Measurements from ENCODE around the gene SIRT3.
A peak's percentile ranks its signal among the peaks of the same experiment; 100 is the strongest.
"Not testable (repeated sequence)": the region's sequence is repeated elsewhere in the genome, so short reads cannot be mapped to it uniquely, and the experiment has no call there.

SIRT3 gene

DNA sequence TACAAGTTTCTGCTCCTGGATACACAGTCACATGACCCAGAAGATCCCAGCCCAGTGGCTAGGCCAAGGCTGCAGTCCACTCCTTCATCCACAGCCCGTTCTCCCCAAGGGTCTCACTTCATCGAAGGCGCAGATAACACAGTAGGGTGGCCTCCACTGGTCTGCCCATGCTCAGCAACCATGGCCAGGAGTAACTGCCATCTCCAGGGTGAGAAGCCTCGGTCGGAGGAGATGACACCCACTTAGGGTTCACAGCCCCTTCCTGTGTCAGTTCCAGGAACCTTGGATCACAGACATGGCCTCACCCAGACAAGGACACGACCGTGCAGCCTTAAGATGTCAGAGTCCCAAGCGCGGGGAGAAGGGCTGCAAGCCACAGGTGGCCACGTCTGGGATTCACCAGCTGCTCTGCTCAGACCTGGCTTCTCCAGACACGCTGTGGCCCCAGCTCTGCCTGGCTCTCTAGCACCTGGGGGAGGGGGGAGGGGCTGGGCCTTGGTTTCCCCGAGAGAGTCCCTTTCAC is 31.5 kb downstream of the SIRT3 start:
- DNase-seq (ENCODE audit: low read depth in 2 of 2, low spot score in 1 of 2): no peak

DNA sequence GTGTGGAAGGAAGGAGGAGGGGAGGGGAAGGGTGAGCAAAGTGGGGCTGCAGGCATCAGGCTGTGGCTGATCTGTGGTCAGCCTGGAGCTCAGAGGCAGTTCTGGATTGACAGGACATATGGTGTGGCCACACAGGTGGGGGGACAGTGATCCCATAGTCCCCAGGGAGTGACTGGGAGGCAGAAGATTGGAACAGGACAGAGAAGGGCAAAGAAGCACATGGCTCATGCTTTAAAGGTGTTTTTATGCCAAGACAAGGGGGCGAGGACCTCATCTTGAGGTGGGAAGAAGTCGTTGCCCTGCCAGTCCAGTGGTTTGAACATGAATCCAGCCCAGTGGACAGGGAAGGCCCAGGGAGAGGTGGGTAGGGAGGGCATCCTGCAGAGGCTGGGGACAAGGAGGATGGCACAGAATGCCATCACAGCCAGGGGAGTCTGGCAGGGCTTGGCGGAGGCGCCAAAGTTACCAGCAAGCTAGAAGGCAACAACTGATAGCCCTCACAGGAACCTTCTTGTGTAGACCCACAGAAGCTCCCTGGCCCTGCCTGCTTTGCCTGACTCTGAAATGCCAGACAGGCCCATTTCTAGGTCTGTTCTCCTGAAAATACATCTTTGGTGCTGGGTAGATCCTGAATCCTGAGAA is 32.1 kb downstream of the SIRT3 start:
- DNase-seq (ENCODE audit: low read depth in 2 of 2, low spot score in 1 of 2): no peak

GRCh38 chr11:203056-203944 is 32.8 kb downstream of the SIRT3 start:
- DNase-seq (ENCODE audit: low read depth in 2 of 2, low spot score in 1 of 2): no peak

DNA sequence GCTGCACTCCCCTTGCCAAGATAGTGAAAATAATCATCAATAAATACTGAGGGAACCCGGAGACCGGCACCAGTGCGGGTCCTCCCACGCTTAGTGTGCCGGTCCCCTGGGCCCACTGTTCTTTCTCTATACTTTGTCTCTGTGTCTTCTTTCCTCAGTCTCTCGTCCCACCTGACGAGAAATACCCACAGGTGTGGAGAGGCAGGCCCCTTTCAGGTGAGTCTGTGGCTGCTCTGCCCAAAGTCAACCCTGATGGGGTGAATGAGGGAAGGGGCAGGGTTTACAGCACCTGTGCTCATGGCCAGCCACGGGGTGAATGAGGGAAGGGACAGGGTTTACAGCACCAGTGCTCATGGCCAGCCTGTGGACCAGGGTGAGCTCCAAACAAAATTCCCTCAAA is 33.7 kb downstream of the SIRT3 start:
- DNase-seq (ENCODE audit: low read depth in 2 of 2, low spot score in 1 of 2): no peak

DNA sequence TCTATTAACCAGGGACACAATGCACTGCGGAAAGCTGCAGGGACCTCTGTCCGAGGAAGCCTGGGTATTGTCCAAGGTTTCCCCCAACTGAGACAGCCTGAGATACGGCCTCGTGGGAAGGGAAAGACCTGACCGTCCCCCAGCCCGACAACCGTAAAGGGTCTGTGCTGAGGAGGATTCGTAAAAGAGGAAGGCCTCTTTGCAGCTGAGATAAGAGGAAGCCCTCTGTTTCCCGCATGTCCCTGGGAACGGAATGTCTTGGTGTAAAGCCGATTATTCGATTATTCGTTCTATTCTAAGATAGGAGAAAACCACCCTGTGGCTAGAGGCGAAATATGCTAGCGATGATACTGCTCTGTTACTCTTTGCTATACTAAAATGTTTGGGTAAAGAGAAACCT is 34.2 kb downstream of the SIRT3 start:
- no peak for DNase-seq (ENCODE audit: low read depth in 2 of 2, low spot score in 1 of 2)

DNA sequence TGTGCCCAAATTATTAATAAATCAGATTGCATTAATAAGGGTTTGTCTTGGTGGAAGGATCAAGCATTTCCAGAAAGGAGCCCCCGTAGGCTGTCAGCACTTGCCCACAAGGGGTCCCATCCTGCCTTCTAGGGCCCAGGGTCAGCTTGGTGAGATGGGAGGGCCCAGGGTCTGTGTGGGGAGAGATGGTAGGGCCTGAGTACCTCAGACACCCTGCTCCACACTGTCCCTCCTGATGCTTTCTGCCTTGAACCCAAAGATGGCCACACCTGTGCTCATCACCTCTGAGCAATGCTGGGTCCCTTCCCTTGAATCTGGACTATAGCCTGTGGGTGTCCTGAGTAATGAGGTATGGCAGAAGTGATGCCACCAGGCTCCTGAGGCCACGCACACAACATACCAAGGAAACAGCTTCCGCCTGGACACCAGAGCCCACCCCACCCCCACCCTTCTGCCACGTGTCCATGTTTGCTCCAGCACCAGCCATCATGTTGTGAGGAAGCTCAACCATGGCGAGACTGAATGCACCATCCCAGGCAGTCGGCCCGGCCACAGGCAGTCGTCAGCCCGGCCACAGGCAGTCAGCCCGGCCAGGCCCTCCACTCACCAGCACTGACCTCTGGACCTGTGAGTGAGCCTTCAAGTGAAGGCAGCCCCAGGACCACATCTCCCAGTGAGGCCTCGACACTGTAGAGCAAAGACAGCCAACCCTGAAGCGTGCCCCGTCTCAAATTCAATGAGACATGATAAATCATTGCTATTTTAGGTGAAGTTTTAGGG is 35.7 kb downstream of the SIRT3 start:
- DNase-seq (ENCODE audit: low read depth in 2 of 2, low spot score in 1 of 2): no peak

GRCh38 chr11:199782-200181 is 36.4 kb downstream of the SIRT3 start:
- DNase-seq (ENCODE audit: low read depth in 2 of 2, low spot score in 1 of 2): no peak

DNA sequence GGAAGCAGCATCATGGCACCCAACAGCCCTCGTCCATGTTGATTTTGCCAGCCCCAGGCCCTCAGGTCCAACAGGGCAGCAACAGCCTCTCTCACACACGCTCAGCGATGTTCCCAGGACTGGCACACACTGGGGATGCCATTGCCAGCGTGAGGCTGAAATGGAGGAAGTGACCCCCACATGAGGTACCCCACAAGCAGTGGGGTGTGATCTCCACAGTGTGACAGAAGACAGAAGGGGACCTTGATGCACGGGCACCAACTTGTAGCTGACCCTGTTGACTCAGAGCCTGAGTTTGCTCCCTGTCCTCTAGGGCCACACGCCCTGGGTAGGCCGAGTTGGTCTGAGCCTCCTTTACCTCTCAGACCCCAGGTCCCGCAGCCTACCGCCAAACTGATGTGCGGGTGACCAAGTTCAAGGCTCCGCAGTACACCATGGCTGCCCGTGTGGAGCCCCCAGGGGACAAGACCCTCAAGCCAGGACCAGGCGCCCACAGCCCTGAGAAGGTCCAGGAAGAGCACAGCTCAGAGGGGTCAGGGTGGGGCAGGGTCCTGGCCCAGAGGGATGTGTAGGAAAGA is 37.0 kb downstream of the SIRT3 start:
- DNase-seq (ENCODE audit: low read depth in 2 of 2, low spot score in 1 of 2): no peak

GRCh38 chr11:198236-198806 is 37.8 kb downstream of the SIRT3 start:
- no peak for DNase-seq (ENCODE audit: low read depth in 2 of 2, low spot score in 1 of 2)

DNA sequence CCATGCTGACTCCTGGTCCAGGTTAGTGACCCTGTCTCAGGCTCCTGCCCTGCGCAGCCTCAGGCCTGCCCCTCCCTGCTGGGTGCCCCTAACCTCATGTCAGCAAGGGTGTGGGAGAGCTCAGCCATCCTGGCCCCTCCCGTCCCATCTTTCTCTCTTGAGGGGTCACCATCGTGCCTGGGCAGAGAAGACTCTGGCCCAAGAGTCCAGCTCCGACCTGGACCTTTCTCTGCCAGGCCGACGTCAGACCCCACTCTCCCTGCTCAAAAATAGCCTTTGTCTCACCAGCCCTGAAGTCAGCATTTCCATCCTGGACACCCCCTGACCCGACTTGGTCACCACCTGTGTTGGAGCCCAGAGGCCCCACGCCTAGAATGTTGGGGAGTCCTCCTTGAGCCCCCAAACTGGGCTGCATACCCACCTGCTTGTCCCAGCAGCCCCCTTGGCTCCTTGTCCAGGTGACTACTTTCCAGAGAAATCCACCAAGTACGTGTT is 38.4 kb downstream of the SIRT3 start:
- DNase-seq (ENCODE audit: low read depth in 2 of 2, low spot score in 1 of 2): no peak

- no peak for DNase-seq (ENCODE audit: low read depth in 2 of 2, low spot score in 1 of 2)
These were observed 39.1 kb downstream of the SIRT3 start for GRCh38 chr11:196786-197731.

GRCh38 chr11:193481-193880 is 42.7 kb downstream of the SIRT3 start:
- DNase-seq (ENCODE audit: low read depth in 2 of 2, low spot score in 1 of 2): not testable (repeated sequence)

GRCh38 chr11:192674-193128 is 43.4 kb downstream of the SIRT3 start, which contains the start of gene SCGB1C1:
Gene SCGB1C1, plus strand, starts transcription at chr11:193078. Its CDS starts 22 bp downstream, at chr11:193100.
- not testable (repeated sequence) for DNase-seq (ENCODE audit: low read depth in 2 of 2, low spot score in 1 of 2)

- DNase-seq (ENCODE audit: low read depth in 2 of 2, low spot score in 1 of 2): peak in 1 of 2 donors; percentile 41
These were observed 44.4 kb downstream of the SIRT3 start for GRCh38 chr11:191490-192478.

GRCh38 chr11:190546-190945 is 45.6 kb downstream of the SIRT3 start:
- DNase-seq (ENCODE audit: low read depth in 2 of 2, low spot score in 1 of 2): not testable (repeated sequence)

- DNase-seq (ENCODE audit: low read depth in 2 of 2, low spot score in 1 of 2): not testable (repeated sequence)
These were observed 46.3 kb downstream of the SIRT3 start for GRCh38 chr11:189843-190311.

DNA sequence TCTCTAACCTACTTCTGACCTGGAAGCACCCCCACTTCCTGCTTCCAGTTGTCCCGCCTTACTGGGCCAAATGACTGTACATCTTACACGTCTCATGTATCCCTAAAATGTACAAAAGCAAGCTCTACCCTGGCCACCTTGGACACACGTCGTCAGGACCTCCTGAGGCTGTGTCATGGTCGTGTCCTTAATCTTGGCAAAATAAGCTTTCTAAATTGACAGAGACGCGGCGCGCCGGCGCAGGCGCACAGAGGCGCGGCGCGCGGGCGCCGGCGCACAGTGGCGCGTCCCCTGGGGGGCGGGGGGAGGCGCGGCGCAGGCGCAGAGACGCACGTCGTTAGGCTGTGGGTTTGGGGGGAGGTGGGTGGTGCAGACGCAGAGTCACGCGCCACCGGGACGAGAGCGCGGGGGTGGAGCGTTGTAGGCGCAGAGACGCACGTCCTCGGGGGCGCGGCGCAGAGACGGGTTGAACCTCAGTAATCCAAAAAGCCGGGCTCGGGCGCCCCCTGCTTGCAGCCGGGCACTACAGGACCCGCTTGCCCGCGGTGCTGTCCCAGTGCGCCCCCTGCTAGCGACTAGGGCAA is 46.9 kb downstream of the SIRT3 start:
- not testable (repeated sequence) for DNase-seq (ENCODE audit: low read depth in 2 of 2, low spot score in 1 of 2)

All from stimulated activated CD8-positive, alpha-beta memory T cell treated with anti-CD3 and anti-CD28 coated beads, Interleukin-4, amount 100 ng/mL, for 4 hours (primary cell).